HG02571 (cell line): Measurements from ENCODE around the gene SLIT1.

Source experiments
- ATAC-seq: cut with Tn5 transposase; IDR thresholded peaks from one replicate; pipeline ENCODE4 v1.9.1; 2021; ENCODE audit warnings: mild to moderate bottlenecking, moderate library complexity; ENCODE audit not compliant: unreplicated experiment

Gene SLIT1

DNA sequence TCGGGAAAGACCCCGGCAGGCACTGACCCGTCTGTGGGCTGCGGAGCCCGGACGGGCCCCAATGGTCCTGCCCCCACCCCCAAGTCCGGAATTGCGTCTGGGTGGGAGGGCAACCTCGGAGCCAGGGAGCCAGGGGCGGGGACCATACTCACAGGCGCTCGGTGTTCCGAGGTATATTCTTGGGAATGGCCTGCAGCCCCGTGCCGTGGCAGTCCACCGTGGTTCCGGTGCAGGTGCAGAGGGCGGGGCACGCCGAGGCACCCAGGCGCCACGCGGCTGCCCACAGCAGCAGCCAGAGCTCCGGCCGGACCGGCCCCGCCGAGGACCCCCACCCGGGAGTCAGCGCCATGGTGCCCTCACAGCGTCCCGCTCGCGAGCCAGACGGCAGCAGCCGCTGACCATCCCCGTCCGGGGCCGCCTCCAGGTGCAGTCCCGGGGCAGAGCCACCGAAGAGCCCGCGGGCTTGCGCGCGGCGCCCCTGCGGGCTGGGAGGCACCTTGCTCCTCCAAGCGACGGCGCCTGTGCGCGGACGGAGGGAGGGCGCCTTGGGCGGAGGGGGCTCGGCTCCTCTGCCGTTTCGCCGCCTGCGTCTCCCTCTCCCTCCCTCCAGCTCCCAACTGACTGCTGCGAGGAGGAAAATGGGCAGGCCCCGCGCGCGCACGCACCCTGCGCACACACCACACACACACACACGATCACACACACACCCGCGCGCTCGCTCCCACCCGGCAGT is at the start of gene SLIT1:
Gene SLIT1, minus strand, starts transcription at position 634 of the 733 bp plus-strand sequence. Its CDS starts 285 bp downstream, at position 349.
- ATAC-seq, result no peak

DNA sequence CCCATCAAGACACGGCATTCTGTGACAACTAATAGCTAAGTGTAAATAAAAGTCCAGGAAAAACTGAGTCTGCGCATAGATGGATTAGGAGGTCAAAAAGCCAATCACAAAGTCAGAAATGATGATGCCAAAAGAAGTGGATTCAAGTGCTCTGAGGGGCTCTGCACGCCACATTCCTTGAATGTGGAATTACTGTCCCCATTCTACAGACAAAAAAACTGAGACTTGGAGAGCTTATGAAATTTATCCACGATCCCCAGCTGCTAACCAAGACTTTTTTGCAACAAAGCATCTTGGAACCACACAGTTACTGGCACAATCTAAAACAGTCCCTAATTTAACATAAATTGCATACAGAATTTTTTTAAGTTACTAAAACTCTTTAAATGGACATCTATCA is 49.6 kb upstream of the SLIT1 start:
- ATAC-seq, result no peak

DNA sequence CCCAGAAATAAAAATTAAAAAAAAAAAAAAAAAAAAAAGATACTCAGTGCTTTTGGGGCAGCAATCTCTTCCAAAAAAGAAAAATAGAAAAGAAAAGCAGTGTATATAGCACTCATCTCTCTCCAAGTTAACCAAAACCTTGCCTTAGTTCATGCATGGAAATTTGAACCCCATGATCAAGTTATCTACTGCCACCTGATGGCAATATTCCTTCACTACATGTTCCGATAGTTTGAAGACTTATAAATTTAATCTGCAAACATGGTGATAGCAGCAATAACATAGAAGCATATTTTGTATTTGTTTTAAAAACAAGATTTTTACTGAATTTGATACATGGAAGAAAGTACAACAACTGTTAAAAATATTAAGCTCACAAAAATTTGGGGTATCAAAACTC is 48.6 kb upstream of the SLIT1 start:
- no peak for ATAC-seq

DNA sequence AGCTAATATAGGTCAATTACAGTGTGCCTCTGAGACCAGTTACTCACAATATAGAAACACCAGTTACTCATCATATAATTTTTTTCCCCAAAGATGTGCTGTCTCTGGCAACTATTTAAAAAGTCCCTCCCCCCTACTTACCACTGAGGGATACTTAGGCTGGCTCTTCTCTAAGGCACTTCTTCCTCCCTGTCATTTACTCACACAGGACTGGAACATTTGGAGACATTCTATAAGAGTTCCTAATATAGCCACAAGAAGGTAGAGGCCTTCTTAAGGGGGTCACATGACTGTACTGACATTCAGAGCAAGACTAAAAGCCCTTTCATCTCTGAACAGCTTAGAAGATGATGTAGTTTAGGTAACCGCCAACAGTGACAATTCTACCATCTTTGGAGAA is 44.4 kb upstream of the SLIT1 start:
- ATAC-seq, result no peak

GRCh38 chr10:97229322-97230015 is 43.7 kb upstream of the SLIT1 start:
- no peak for ATAC-seq

DNA sequence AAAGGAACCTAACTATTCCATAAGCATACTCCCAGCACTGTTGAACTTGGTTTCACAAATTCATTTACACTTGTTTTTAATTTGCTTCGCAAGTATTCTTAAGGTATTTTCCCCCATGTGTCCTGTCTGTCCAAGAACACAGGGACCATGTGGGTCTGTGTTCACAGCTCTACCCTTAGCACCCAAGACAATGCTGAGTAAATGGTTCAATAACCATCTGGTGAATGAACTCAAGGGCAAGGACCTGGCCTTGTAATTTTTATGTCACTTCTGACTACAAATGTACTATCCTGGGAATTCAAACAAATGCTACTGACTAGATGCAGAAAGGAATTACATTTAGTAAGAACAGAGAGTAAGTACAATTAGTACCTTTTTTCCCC is 43.0 kb upstream of the SLIT1 start:
- no peak for ATAC-seq

GRCh38 chr10:97228130-97228774 is 42.5 kb upstream of the SLIT1 start:
- ATAC-seq, result no peak

GRCh38 chr10:97226398-97226797 is 40.6 kb upstream of the SLIT1 start:
- no peak for ATAC-seq

GRCh38 chr10:97224483-97225435 is 39.0 kb upstream of the SLIT1 start:
- no peak for ATAC-seq

GRCh38 chr10:97222326-97222961 is 36.7 kb upstream of the SLIT1 start:
- no peak for ATAC-seq

GRCh38 chr10:97220355-97220754 is 34.6 kb upstream of the SLIT1 start:
- ATAC-seq, result no peak

- ATAC-seq, result no peak
Measured at GRCh38 chr10:97217299-97217698, 31.5 kb upstream of the SLIT1 start.

GRCh38 chr10:97215619-97216260 is 30.0 kb upstream of the SLIT1 start:
- no peak for ATAC-seq

DNA sequence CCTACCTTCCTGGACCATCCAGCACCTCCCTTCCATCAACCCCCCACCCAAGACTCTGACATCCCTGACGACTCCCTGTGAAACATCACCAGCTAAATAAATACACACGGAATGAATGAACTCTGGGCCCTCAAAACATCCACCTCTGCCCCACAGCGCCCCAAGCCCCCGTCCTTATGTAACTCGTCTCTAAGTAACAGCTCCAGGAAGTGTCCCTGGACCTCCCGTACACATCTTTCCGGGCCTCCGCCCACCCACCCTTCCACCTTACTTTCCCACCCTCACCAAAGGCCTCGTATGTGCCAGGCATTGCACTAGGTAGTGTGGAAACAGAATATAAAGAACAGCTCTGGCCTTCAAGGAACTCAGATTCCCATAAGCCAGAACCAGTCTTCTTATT is 27.7 kb upstream of the SLIT1 start:
- ATAC-seq, result no peak

DNA sequence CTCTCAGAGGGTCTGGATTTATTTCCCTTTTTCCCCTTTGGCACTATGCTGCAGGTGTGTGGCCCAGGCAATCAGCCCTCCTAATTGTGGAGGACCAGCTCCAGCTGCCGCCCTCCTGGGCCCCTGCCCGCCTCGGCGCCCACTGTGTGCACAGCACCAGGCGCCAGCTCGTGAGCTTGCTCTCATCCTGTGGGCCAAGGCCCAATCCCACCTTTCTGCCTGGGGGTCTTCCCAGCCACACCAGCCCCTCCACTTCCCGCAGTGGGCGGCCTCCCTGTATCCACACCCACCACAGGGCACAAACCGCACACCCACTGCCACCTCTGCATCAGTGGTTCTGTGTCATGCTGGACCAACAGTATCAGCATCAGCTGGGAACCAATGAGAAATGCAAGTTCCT is 25.5 kb upstream of the SLIT1 start:
- no peak for ATAC-seq

DNA sequence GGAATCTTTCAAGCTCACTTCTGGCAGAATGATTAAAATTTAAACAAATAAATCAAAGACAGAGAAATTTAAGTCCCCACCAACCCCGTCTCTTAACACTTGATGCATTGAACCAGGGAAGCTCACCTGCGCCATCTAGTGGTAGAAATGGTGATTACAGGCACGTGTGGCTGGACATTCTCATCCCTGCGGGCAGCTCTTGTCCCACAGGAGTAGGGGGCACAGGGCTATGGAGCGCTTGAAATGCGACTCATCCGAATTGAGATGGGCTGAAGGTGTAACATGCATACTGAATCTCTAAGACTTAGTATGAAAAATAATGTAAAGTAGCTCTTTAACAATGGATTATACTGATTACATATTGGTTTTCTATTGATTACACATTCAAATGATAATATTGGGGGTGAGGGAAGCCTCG is 24.8 kb upstream of the SLIT1 start:
- ATAC-seq, result no peak

- ATAC-seq, result no peak
Measured at GRCh38 chr10:97207756-97208346, 22.1 kb upstream of the SLIT1 start.

GRCh38 chr10:97207131-97207530 is 21.4 kb upstream of the SLIT1 start:
- ATAC-seq, result no peak

DNA sequence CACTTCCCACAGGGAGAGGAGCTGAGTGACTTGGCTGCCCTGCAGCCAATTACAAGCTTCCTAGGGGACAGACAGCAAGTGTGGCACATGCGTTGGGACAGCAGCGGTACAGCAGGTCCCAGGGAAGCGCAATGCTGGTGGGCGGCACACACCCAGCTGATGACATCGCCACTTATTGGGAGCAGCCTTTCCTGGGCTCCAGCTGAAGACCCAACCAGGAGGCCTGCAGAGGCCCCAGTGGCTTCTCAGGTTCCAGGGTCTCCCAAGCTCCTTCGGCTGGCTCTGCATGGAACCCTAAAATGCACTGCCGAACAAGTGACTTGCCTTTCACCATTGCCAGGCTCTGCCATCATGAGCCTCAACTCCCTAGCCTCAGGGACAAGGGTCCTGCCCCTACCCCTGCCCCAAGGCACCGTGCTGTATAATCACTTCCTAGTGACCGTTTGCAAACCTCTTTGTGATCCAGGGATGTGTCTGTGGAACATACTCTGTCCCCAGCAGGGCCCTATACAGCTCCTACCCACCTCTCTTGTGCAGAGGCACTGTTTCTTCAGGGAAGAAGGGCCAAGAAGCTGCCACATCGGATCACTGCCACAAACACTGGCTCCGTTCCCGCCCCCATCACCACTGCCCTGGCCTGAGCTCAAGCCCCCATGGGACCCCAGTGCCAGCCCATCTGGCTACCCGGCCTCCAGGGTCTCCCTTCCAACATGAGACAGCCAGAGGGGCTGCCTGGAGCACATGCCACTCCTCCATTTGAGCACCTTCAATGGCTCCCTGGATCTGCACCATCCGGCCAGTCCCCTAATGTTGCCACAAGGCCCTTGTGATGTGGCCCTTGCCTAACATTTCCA is 19.3 kb upstream of the SLIT1 start:
- no peak for ATAC-seq
